SK-N-MC (cell line): Measurements from ENCODE around the gene SDK2.

Source experiments
- EZH2 ChIP-seq: fragments of 200-600 bp; sonication (generic); IDR thresholded peaks from one replicate; pipeline ENCODE4 v1.6.1; 2017; ENCODE audit warnings: antibody characterized with exemption
- FOXP2 ChIP-seq: optimal IDR thresholded peaks from 2 replicates; pipeline ENCODE3; 2011; ENCODE audit warnings: mild to moderate bottlenecking, moderate library complexity; ENCODE audit not compliant: insufficient read depth; ENCODE audit errors: extremely low read length, control extremely low read depth
- POLR2AphosphoS5 ChIP-seq: IDR thresholded peaks from 2 replicates; pipeline ENCODE4 v1.6.1; 2012; ENCODE audit warnings: mild to moderate bottlenecking, low read depth, low read length, borderline replicate concordance

DNA sequence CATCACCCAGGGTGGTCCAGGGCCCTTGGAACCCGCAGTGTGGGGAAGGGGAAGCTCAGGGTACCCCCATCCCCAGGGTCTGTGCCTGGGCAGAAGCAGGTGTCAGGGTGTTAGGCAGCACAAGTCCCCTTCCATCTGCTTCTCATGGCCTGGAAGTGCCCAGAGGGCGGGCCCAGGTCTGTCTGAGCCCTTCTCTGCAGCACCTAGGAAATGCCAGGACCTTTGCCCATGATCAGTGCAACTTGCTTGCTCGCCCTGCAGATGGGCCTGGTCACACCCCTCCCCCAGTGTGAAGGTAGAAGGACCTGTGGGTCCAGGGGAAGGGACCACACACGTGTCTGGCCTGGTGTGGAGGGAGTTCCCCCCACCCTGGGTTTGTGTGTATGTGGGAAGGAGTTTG, 174.9 kb downstream of the SDK2 start:
- no peak for TF ChIP-seq EZH2
- no peak for TF ChIP-seq POLR2AphosphoS5
- no peak for TF ChIP-seq FOXP2
